GM12878 (cell line): ENCODE results near the gene BTBD3.

Experiments
- DPF2 ChIP-seq: fragments of 450-650 bp; IDR thresholded peaks from 2 replicates; pipeline ENCODE4 v1.6.1; 2017; ENCODE audit warnings: mild to moderate bottlenecking
- EZH2 ChIP-seq: IDR thresholded peaks from 2 replicates; pipeline ENCODE4 v1.6.1; 2012; ENCODE audit warnings: low read depth, mild to moderate bottlenecking, control low read depth, inconsistent platforms, low read length, borderline replicate concordance; ENCODE audit not compliant: control insufficient read depth
- POLR2AphosphoS5 ChIP-seq: IDR thresholded peaks from 2 replicates; pipeline ENCODE4 v1.6.1; 2011; ENCODE audit warnings: mild to moderate bottlenecking, low read length, inconsistent platforms
- TF ChIP-seq, protein P1 (sequence below), 3 experiments: IDR thresholded peaks in 2 of 3; conservative IDR thresholded peaks in 1 of 3; 2 replicates each; pipeline ENCODE4 v1.5.1; 2011; ENCODE audit warnings: low read depth in 3 of 3, low read length in 3 of 3, mild to moderate bottlenecking in 3 of 3, control low read depth in 2 of 3, moderate library complexity in 2 of 3, inconsistent platforms in 1 of 3, mixed read lengths in 1 of 3; ENCODE audit not compliant: control insufficient read depth in 2 of 3, insufficient read depth in 1 of 3; ENCODE audit errors: extremely low read depth in 1 of 3

DNA sequence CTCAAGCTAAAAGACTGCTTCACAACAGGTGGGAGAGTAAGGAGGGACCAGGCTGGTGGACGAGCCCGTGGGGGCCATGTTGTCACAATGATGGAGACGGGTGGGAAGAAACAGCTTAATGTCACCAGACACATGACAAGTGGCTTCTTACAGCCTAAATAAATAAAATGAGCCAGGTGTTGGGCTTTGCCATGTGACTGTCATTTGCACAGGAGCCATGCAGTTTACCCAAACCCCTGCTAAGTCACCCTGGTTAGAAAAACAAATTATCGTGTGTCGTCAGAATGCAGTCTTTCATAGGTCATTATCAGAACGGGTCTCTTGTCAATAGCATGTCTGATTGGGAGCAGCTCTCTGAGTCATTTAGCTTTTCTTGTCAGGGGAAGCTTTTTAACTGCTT is 18.5 kb downstream of the BTBD3 start:
- TF ChIP-seq EZH2 (no peak), POLR2AphosphoS5 (no peak), DPF2 (no peak)
- TF ChIP-seq, protein P1, sequence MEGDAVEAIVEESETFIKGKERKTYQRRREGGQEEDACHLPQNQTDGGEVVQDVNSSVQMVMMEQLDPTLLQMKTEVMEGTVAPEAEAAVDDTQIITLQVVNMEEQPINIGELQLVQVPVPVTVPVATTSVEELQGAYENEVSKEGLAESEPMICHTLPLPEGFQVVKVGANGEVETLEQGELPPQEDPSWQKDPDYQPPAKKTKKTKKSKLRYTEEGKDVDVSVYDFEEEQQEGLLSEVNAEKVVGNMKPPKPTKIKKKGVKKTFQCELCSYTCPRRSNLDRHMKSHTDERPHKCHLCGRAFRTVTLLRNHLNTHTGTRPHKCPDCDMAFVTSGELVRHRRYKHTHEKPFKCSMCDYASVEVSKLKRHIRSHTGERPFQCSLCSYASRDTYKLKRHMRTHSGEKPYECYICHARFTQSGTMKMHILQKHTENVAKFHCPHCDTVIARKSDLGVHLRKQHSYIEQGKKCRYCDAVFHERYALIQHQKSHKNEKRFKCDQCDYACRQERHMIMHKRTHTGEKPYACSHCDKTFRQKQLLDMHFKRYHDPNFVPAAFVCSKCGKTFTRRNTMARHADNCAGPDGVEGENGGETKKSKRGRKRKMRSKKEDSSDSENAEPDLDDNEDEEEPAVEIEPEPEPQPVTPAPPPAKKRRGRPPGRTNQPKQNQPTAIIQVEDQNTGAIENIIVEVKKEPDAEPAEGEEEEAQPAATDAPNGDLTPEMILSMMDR (IDR thresholded peaks at IDR 0.05 in 2 of 3, conservative IDR thresholded peaks at IDR 0.05 in 1 of 3; ENCODE audit: control insufficient read depth in 2 of 3, extremely low read depth in 1 of 3, insufficient read depth in 1 of 3, low read depth in 3 of 3, low read length in 3 of 3), result no peak
